ENCODE measurements around the gene ATP8B4. TPM values are rescaled to one million over a fixed set of nuclear protein-coding genes. Genes with fewer than 3 reads are reported as not detected.
"Not testable (repeated sequence)": the region's sequence is repeated elsewhere in the genome, so short reads cannot be mapped to it uniquely, and the experiment has no call there.

Gene ATP8B4
- total RNA-seq, 2 experiments from 2014 or later, result 69.2 to 98.3 TPM

- H3K27ac Mint-ChIP-seq, result peak overlapping the region; percentile 90
- H3K27me3 Mint-ChIP-seq, result no peaks in the 10 kb centered on the region
- H3K9me3 Mint-ChIP-seq (ENCODE audit: low read depth), result peaks cover 3% of the 10 kb centered on the region
- peak; percentile 79 for ATAC-seq
- peaks cover 20% of the 10 kb centered on the region for H3K36me3 Mint-ChIP-seq
- DNase-seq, result peak; percentile 88
- CTCF ChIA-PET, result interaction anchor here (0.9 to 5.5 kb wide), 11 partner anchors 9 to 125 kb away, joined by 3 to 73 read pairs (median 4); partner anchors contain the start of genes ATP8B4 and SLC27A2
- H3K4me1 Mint-ChIP-seq, result peaks cover 55% of the 10 kb centered on the region
- peak overlapping the region; percentile 50 for H3K4me3 Mint-ChIP-seq
Measured at GRCh38 chr15:50135031-50135551, 16.1 kb upstream of the ATP8B4 start.

GRCh38 chr15:50134524-50135024 is 15.5 kb upstream of the ATP8B4 start:
- Mint-ChIP-seq H3K27ac (peak overlapping the region; percentile 90), H3K4me1 (peaks cover 55% of the 10 kb centered on the region), H3K27me3 (no peaks in the 10 kb centered on the region), H3K4me3 (peak overlapping the region; percentile 25), H3K36me3 (peaks cover 22% of the 10 kb centered on the region), H3K9me3 (ENCODE audit: low read depth) (peaks cover 3% of the 10 kb centered on the region)
- DNase-seq, result no peak
- ATAC-seq, result peak; percentile 52
- CTCF ChIA-PET, result interaction anchor here (0.9 to 5.5 kb wide), 10 partner anchors 8 to 126 kb away, joined by 3 to 73 read pairs (median 4); partner anchors contain the start of genes ATP8B4 and SLC27A2

- H3K9me3 Mint-ChIP-seq (ENCODE audit: low read depth), result not testable (repeated sequence)
Measured at GRCh38 chr15:50132251-50132984, 13.4 kb upstream of the ATP8B4 start.

GRCh38 chr15:50131617-50132016 is 12.6 kb upstream of the ATP8B4 start:
- Mint-ChIP-seq H3K27me3 (no peaks in the 10 kb centered on the region), H3K4me1 (peaks cover 52% of the 10 kb centered on the region), H3K36me3 (peaks cover 36% of the 10 kb centered on the region), H3K27ac (no peak overlapping the region), H3K9me3 (ENCODE audit: low read depth) (peaks cover 10% of the 10 kb centered on the region), H3K4me3 (no peak overlapping the region)
- no peak for ATAC-seq
- no peak for DNase-seq
- CTCF ChIA-PET, result interaction anchor here (0.9 to 2.5 kb wide), 3 partner anchors 10 to 15 kb away, joined by 4 to 10 read pairs (median 5); partner anchors contain the start of gene ATP8B4

More at GRCh38 chr15:50132251-50132984, 13.4 kb upstream of the ATP8B4 start:
- not testable (repeated sequence) for H3K27me3 Mint-ChIP-seq, H3K27ac Mint-ChIP-seq, ATAC-seq, H3K4me3 Mint-ChIP-seq, DNase-seq
- Mint-ChIP-seq H3K4me1 (peaks cover 55% of the 10 kb centered on the region), H3K36me3 (peaks cover 34% of the 10 kb centered on the region)
- CTCF ChIA-PET, result interaction anchor here (1.7 to 2.5 kb wide), 2 partner anchors 11 to 13 kb away, joined by 5 to 10 read pairs; partner anchors contain the start of gene ATP8B4

GRCh38 chr15:50128266-50128665 is 9.2 kb upstream of the ATP8B4 start:
- Mint-ChIP-seq H3K4me1 (peaks cover 30% of the 10 kb centered on the region), H3K27me3 (no peaks in the 10 kb centered on the region), H3K4me3 (no peak overlapping the region), H3K36me3 (peaks cover 56% of the 10 kb centered on the region), H3K27ac (no peak overlapping the region), H3K9me3 (ENCODE audit: low read depth) (peaks cover 18% of the 10 kb centered on the region)
- ATAC-seq, result no peak
- no peak for DNase-seq
- CTCF ChIA-PET, result interaction anchor here (1.1 to 2.5 kb wide), 4 partner anchors 9 to 17 kb away, joined by 3 to 11 read pairs (median 6); partner anchors contain the start of gene ATP8B4

GRCh38 chr15:50127255-50127777 is 8.3 kb upstream of the ATP8B4 start:
- peaks cover 59% of the 10 kb centered on the region for H3K36me3 Mint-ChIP-seq

GRCh38 chr15:50126072-50126471 is 7.0 kb upstream of the ATP8B4 start:
- peaks cover 63% of the 10 kb centered on the region for H3K36me3 Mint-ChIP-seq

More at GRCh38 chr15:50127255-50127777, 8.3 kb upstream of the ATP8B4 start:
- Mint-ChIP-seq H3K27me3 (no peaks in the 10 kb centered on the region), H3K9me3 (ENCODE audit: low read depth) (peaks cover 18% of the 10 kb centered on the region), H3K4me1 (peaks cover 28% of the 10 kb centered on the region), H3K4me3 (no peak overlapping the region), H3K27ac (no peak overlapping the region)
- DNase-seq (no peak), ATAC-seq (no peak)
- CTCF ChIA-PET, result interaction anchor here (1.5 to 2.5 kb wide), 4 partner anchors 8 to 18 kb away, joined by 4 to 11 read pairs (median 8); partner anchors contain the start of gene ATP8B4

GRCh38 chr15:50124631-50125030 is 5.6 kb upstream of the ATP8B4 start:
- Mint-ChIP-seq H3K36me3 (peaks cover 56% of the 10 kb centered on the region), H3K27ac (no peak overlapping the region), H3K27me3 (no peaks in the 10 kb centered on the region), H3K4me3 (no peak overlapping the region), H3K4me1 (peaks cover 44% of the 10 kb centered on the region), H3K9me3 (ENCODE audit: low read depth) (peaks cover 15% of the 10 kb centered on the region)
- ATAC-seq (no peak), DNase-seq (no peak)
- CTCF ChIA-PET, result interaction anchor here (1.5 kb wide), 1 partner anchor 10 kb away, joined by 4 read pairs; no protein-coding TSS in a partner anchor

More at GRCh38 chr15:50126072-50126471, 7.0 kb upstream of the ATP8B4 start:
- Mint-ChIP-seq H3K27me3 (no peaks in the 10 kb centered on the region), H3K9me3 (ENCODE audit: low read depth) (peaks cover 18% of the 10 kb centered on the region), H3K4me1 (peaks cover 34% of the 10 kb centered on the region), H3K4me3 (no peak overlapping the region), H3K27ac (no peak overlapping the region)
- no peak for ATAC-seq
- CTCF ChIA-PET, result interaction anchor here (1.0 to 2.3 kb wide), 4 partner anchors 9 to 19 kb away, joined by 3 to 9 read pairs (median 6); no protein-coding TSS in a partner anchor
- DNase-seq, result no peak

- Mint-ChIP-seq H3K4me1 (peaks cover 44% of the 10 kb centered on the region), H3K36me3 (peaks cover 51% of the 10 kb centered on the region), H3K9me3 (ENCODE audit: low read depth) (peaks cover 11% of the 10 kb centered on the region), H3K27ac (no peak overlapping the region), H3K4me3 (no peak overlapping the region), H3K27me3 (no peaks in the 10 kb centered on the region)
- CTCF ChIA-PET, result interaction anchor here (1.3 to 1.5 kb wide), 2 partner anchors 10 to 11 kb away, joined by 4 read pairs; no protein-coding TSS in a partner anchor
- ATAC-seq (no peak), DNase-seq (no peak)
Measured at GRCh38 chr15:50123861-50124557, 5.0 kb upstream of the ATP8B4 start.

- ATAC-seq (no peak), DNase-seq (no peak)
- H3K27ac Mint-ChIP-seq, result no peak overlapping the region
- peaks cover 55% of the 10 kb centered on the region for H3K36me3 Mint-ChIP-seq
- no peak overlapping the region for H3K4me3 Mint-ChIP-seq
- peaks cover 8% of the 10 kb centered on the region for H3K9me3 Mint-ChIP-seq (ENCODE audit: low read depth)
- CTCF ChIA-PET, result interaction anchor here (1.9 to 6.3 kb wide), 4 partner anchors 8 to 15 kb away, joined by 5 to 73 read pairs (median 20); no protein-coding TSS in a partner anchor
- no peaks in the 10 kb centered on the region for H3K27me3 Mint-ChIP-seq
- peaks cover 55% of the 10 kb centered on the region for H3K4me1 Mint-ChIP-seq
Measured at GRCh38 chr15:50120729-50121128, 1.7 kb upstream of the ATP8B4 start.

GRCh38 chr15:50117431-50118027 is 1.5 kb downstream of the ATP8B4 start:
- H3K4me1 Mint-ChIP-seq, result peaks cover 75% of the 10 kb centered on the region
- CTCF ChIA-PET, result interaction anchor here (0.8 to 6.3 kb wide), 9 partner anchors 8 to 236 kb away, joined by 3 to 73 read pairs (median 7); partner anchors contain the start of gene SLC27A2
- DNase-seq, result no peak
- peak overlapping the region; percentile 83 for H3K27ac Mint-ChIP-seq
- H3K4me3 Mint-ChIP-seq, result peak overlapping the region; percentile 95
- peaks cover 55% of the 10 kb centered on the region for H3K36me3 Mint-ChIP-seq
- no peaks in the 10 kb centered on the region for H3K27me3 Mint-ChIP-seq
- no peaks in the 10 kb centered on the region for H3K9me3 Mint-ChIP-seq (ENCODE audit: low read depth)
- ATAC-seq, result no peak

GRCh38 chr15:50116477-50116876 is 2.6 kb downstream of the ATP8B4 start:
- DNase-seq (peak; percentile 70), ATAC-seq (peak; percentile 50)
- H3K27me3 Mint-ChIP-seq, result no peaks in the 10 kb centered on the region
- CTCF ChIA-PET, result interaction anchor here (0.7 to 6.3 kb wide), 10 partner anchors 10 to 200 kb away, joined by 3 to 73 read pairs (median 4); partner anchors contain the start of gene SLC27A2
- H3K4me1 Mint-ChIP-seq, result peaks cover 80% of the 10 kb centered on the region
- H3K36me3 Mint-ChIP-seq, result peaks cover 55% of the 10 kb centered on the region
- H3K4me3 Mint-ChIP-seq, result peak overlapping the region; percentile 68
- no peaks in the 10 kb centered on the region for H3K9me3 Mint-ChIP-seq (ENCODE audit: low read depth)
- peak overlapping the region; percentile 78 for H3K27ac Mint-ChIP-seq

All from activated CD8-positive, alpha-beta memory T cell treated with anti-CD3 and anti-CD28 coated beads, Interleukin-2, amount 10 ng/mL, durations not matched to agents 7 days and 5 days (primary cell).